Activated naive CD4-positive, alpha-beta T cell (primary cell): ENCODE measurements around the gene EEFSEC.
A peak's percentile ranks its signal among the peaks of the same experiment; 100 is the strongest.

Experiments
- DNase-seq, 4 experiments: peaks; one replicate each; lab custom pipeline; 2025; lab: John Stamatoyannopoulos, UW

The EEFSEC gene

DNA sequence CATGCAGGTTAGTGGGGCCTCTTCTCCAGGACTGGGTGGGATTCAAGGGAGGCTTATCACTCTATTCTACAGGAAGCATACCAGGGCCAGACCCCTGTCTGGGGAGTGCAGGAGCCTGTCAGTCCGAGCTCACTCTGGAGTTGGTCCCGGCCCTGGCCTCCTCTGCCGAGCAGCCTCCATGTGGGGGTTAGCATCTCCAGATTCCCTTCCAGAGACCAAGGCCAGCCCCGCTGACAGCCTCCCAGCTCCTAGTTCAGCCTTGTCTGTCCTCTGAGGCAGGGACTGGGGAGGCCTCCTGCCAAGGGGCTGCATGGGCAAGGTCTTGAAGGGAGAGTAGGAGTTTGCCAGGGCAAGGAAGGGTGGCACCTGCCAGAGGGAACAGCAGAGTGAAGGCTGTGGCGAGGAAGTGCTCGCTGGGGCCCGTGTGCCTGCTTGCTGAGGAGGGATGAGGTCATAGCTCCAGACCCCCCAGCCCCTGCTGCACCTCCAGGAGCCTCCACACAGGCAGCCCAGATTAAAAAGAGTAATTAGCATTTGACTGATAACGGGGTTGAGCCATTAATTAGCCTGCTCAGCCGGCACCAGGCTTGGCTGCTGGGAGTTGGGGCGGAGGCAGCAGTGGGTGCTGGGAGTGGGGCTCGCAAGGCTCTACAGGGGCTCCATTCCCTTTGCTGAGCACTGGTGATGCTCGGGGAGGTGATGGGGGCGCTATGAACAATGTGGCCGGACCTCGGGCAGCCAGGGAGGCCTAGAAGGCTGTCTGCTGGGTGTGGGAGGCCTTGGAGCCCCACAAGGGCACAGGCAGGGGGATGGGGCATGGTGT, 259.1 kb downstream of the EEFSEC start:
- DNase-seq, result no peak

DNA sequence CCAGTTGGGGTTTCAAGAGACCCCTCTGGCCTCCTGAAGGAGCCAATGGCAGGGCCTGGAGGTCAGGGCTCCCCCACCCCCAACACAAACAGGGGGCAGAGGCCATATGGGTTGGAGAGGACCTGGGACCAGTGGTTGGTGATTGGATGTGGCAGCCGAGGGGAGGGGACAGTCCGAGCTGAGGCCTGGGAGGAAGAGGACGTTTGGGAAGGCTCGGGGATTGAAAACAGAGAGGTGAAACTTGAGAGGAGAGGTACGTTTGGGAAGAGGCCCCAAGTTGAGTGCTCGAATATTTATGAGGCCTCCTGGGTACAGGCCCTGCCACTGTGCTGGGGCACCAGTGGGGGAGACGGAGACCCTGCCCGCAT, 259.7 kb downstream of the EEFSEC start:
- DNase-seq, result no peak

- no peak for DNase-seq
Observed at GRCh38 chr3:128413413-128414205, 260.3 kb downstream of the EEFSEC start.

- no peak for DNase-seq
Observed at GRCh38 chr3:128415200-128415772, 262.0 kb downstream of the EEFSEC start.

- no peak for DNase-seq
Observed at GRCh38 chr3:128415773-128416577, 262.7 kb downstream of the EEFSEC start.

- DNase-seq, result no peak
Observed at GRCh38 chr3:128416578-128417211, 263.4 kb downstream of the EEFSEC start.

DNA sequence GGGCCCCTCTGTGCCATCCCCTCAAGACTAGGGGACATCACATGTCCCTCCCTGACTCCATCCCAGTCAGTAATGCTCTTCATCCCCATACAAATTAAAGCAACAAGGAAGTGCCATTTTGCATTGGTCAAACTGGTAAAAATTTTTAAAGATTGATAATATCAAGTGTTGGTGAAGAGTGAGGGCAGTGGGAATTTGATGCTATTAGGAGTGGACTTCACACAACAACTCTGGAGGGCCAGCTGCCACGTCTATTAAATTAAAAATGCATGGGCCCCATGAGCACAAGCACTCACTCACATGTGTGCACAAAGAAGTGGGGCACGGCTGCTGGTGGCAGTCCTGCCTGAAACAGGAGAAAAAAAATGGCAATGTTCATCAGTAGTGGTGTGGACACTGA, 265.6 kb downstream of the EEFSEC start:
- DNase-seq, result no peak

DNA sequence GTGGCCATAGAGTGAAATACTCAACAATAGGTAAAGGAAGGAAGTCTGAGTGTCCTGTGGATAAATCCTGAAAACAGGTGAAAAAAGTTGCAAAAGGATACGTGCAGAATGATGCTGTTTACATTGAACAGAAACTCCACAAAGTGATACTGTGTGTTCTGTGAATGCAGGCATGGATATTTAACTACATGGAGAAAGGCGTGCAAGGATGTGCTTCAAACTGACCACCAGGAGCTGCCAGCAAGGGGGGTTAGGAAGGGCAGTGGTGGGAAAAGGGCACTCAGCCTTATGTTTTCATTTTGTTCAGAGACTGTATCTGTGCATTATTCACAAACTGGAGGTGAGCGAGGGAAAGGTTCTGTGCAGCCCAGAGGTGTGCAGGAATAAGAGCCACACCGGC, 266.0 kb downstream of the EEFSEC start:
- DNase-seq, result no peak

DNA sequence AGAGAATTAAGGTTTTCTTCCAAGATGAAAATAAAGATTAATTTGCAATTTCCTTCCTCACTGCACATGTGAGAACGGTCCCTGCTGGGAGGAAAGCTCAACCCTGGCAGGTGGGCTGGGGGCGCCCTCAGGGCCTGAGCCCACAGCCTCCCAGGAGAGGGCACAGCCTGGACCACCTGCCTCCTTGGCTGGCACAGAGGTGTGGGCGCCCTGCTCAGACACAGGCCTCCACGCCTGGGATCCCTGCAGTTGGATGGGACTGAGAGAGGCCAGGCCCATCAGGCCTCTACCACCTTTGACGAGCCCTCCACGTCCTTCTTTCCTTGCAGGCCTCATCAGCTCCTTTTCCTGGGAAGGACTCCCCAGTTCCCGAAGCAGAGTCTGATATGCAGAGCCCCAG, 267.0 kb downstream of the EEFSEC start:
- DNase-seq, result no peak

- DNase-seq, result no peak
Observed at GRCh38 chr3:128420720-128421438, 267.6 kb downstream of the EEFSEC start.

DNA sequence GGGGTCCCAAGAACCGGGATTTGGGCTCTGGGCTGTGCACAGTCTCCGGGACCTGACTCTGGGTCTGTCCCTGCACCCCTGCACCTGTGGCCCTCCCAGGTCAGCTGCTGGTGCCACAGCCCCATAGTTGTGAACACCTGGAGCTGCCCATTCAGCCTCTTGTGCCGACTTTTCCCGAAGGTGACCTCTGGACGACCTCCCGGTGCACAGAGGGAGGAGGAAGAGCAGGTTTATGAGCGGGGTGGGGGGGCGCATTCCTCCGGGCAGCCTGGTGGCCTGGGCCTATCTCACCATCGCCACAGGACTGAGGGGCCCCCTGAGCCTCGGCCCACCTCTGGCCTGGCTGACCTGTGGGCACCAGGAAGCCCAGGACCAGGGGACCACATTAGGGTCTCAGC, 268.2 kb downstream of the EEFSEC start:
- no peak for DNase-seq

GRCh38 chr3:128421966-128422365, 268.7 kb downstream of the EEFSEC start:
- DNase-seq, result no peak

DNA sequence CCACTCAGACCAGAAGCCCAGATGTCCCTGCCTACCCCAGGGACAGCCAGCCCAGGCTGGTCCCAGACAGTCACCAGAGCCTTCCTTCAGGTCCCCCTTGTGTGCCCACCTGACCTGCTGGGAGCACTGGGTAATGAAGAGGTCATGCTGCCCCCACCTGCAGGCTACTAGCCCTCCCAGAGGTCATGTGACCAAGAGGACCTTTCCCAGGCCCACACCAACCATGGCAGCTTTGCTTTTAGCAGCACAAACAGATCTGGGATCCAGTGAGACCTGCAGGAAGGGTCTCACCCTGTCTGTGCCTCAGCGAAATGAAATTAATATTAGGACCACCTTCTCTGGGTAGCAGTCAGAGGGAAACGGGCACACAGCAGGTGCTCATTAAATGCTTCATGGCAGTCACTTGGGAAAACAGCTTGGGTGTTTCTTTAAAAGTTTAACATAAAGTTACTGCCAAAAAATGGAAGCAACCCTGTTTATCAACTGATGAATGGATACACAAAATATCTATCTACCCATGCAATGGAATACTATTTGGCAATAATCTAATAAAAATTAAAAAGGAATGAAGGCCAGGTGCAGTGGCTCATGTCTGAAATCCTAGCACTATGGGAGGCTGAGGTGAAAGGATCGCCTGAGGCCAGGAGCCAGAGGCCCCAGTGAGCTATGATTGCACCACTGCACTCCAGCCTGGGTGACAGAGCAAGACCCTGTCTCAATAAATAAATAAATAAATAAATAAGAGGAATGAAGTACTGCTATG, 269.7 kb downstream of the EEFSEC start:
- DNase-seq, result no peak

DNA sequence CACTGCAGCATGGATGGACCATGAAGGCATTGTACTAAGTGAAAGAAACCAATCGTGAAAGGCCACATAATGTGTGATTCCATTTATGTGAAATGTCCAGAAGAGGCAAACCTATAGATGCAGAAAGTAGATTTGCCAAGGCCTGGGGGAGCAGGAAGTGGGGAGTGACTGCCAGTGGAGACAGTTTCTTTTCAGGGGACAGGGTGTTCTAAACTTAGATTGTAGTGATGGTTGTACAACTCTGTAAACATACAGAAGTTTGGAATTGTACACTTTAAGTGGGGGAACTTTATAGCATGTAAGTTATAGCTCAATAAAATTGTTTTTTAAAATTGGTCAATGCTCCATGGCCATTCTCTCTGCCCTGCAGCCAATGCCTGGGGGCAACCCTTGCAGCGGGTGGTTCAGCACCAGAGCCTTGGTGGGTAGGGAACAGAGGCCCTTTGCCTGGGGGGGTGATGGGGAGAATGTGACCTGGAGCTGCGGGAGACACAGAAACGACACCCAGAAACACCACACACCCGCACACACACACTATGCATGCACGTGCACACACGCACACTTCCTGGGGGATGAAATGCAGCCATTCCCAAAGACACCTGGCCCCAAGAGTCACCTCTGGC, 270.4 kb downstream of the EEFSEC start:
- no peak for DNase-seq

DNA sequence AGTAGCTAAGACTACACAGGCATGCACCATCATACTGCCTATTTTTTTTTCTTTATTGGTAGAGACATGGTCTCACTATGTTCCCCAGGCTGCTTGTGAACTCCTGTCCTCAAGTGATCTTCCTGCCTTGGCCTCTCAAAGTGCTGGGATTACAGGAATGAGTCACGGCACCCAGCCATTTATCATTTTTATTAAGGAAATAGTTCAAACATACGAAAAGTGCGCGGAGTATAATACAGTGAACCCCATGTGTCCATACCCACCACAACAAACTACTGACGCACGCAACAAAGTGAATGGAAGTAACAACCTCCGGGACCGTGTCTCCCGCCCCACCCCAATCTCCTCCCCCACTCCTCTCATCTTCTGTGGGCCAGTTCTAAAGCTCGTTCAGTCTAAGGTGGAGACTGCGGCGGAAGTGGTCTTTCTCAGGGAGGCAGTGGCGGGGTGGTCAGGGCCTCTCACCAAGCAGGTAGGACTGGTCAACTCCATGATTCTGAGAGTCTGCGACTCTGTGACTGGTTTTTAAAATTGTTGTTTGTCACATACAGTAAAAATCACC, 271.3 kb downstream of the EEFSEC start:
- no peak for DNase-seq

DNA sequence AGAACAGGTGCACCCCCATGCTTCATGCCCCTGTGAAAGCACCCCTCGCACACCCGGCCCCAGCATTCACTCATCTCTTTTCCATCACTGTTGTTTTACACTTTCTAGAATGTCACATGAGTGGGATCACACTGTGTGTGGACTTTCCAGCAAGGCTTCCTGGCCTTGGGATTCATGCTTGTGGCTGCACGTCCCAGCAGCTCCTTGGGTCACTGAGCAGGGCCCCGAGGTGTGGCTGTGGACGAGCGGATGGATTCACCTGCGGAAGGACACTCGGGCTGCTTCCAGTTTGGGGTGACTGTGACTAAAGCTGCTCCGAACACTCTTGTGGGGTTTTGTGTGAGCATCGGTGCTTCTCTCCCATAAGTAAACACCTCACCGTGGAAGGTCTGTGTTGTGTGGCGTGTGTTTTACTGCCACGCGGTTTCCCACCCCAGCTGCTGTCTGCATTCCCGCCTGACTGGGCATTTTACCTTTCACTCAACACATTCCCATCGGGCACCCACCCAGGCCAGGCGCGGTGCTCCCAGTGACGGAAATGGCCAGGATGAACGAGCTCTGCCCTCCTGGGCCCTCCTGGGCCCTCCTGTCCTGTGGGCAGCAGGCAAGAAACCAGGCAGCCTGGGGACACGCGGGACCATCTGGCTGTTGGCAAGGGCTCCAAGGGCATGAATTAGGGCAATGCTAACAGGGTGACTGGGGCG, 272.0 kb downstream of the EEFSEC start:
- no peak for DNase-seq

DNA sequence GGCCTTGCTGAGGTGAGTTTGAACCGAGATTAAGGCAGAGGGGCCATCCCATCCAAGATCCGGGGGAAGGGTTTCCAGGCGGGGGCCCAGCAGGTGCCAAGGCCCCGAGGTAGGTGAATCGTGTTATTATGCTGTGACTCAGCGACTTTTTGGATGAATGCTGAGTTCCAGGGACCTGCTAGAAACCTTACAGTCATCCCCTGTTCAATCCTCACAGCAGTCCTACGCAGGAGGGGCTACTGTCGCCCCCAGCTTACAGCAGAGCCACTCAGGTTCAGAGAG, 272.5 kb downstream of the EEFSEC start:
- no peak for DNase-seq

DNA sequence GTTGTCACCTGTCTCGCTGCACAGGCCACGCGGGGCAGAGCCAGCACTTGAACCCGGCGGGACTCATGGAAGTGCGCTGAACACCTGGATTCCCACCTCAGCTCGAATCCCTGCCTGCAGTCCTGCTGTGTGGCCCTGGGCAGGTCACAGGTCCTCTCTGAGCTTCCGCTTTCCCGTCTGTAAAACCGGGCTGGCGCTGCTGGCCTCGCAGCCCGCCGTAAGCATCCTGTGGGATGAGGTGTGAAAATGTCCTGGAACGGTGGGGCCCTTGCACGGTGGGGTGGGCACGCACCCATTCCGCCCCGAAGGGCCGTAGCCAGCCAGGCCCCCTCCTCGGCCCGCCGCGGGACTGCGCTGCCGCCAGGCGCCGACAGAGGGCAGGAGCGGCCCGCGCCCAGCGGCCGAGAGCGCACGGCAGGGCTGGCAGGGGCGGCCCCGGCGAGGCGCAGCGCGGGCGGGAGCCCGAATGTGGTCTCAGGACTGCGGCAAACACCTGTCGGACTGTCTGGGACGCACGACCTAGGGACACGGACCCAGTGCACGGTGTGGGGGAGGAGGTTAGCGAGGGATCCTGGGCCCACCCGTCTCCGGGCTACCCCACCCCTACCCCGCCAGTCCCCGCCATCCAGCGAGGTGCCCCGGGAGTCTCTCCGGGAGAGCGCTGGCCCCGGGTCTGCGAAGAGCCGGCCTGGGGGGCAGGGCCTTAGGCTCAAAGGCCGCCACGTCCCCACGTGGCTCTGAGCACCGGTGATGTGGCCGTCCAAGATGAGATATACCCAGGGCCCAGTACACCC, 273.0 kb downstream of the EEFSEC start:
- DNase-seq, result peak; percentile 10 to 51 (median 23)
